Hepatocyte (in vitro differentiated cells): Measurements from ENCODE around the gene MTG2. TPM values are rescaled to one million over a fixed set of nuclear protein-coding genes. Genes with fewer than 3 reads are reported as not detected.

ENCODE experiments used
- DNase-seq: peaks from one replicate; pipeline ENCODE4 v3.0.0-alpha.2; 2016; ENCODE audit warnings: low spot score
- H2AFZ ChIP-seq: fragments of 200-600 bp; sonication (generic); 2 replicates; pipeline ENCODE4 v1.6.0; 2016; ENCODE audit warnings: antibody characterized with exemption, mild to moderate bottlenecking
- H3K27ac ChIP-seq: fragments of 200-600 bp; sonication (generic); 2 replicates; pipeline ENCODE4 v1.5.1; 2016; ENCODE audit warnings: mild to moderate bottlenecking
- H3K27me3 ChIP-seq: fragments of 200-600 bp; sonication (generic); 2 replicates; pipeline ENCODE4 v1.6.1; 2016
- H3K36me3 ChIP-seq: fragments of 200-600 bp; sonication (generic); replicated peaks from 2 replicates; pipeline ENCODE4 v1.5.1; 2016; ENCODE audit warnings: low read depth; ENCODE audit not compliant: insufficient read depth
- H3K4me1 ChIP-seq: fragments of 200-600 bp; sonication (generic); 2 replicates; pipeline ENCODE4 v1.5.1; 2016; ENCODE audit warnings: mild to moderate bottlenecking, moderate library complexity; ENCODE audit not compliant: insufficient read depth
- H3K4me2 ChIP-seq: fragments of 200-600 bp; sonication (generic); 2 replicates; pipeline ENCODE4 v1.6.0; 2016
- H3K4me3 ChIP-seq: fragments of 200-600 bp; sonication (generic); 2 replicates; pipeline ENCODE4 v1.5.1; 2016; ENCODE audit warnings: mild to moderate bottlenecking
- H3K79me2 ChIP-seq: fragments of 200-600 bp; sonication (generic); 2 replicates; pipeline ENCODE4 v1.6.0; 2017; ENCODE audit warnings: mild to moderate bottlenecking
- H3K9me2 ChIP-seq: fragments of 200-600 bp; sonication (generic); replicated peaks from 2 replicates; pipeline ENCODE4 v1.6.0; 2017; ENCODE audit warnings: mild to moderate bottlenecking; ENCODE audit not compliant: insufficient read depth
- H3K9me3 ChIP-seq: fragments of 200-600 bp; sonication (generic); 2 replicates; pipeline ENCODE4 v1.5.1; 2016; ENCODE audit warnings: low read depth, mild to moderate bottlenecking
- H4K20me1 ChIP-seq: fragments of 200-600 bp; sonication (generic); 2 replicates; pipeline ENCODE4 v1.6.0; 2016; ENCODE audit warnings: mild to moderate bottlenecking; ENCODE audit not compliant: insufficient read depth, poor library complexity, severe bottlenecking
- EZH2 ChIP-seq: fragments of 200-600 bp; sonication (generic); IDR thresholded peaks from 2 replicates; pipeline ENCODE4 v1.6.1; 2016; ENCODE audit warnings: antibody characterized with exemption, mild to moderate bottlenecking, borderline replicate concordance
- EZH2phosphoT487 ChIP-seq: fragments of 200-600 bp; sonication (generic); IDR thresholded peaks from one replicate; pipeline ENCODE4 v1.6.1; 2018; ENCODE audit warnings: antibody characterized with exemption, mild to moderate bottlenecking, low read depth, moderate library complexity; ENCODE audit not compliant: unreplicated experiment, severe bottlenecking
- WGBS: methylation state at CpG from one replicate; pipeline ENCODE4 v1.1.6; 2016; ENCODE audit warnings: low lambda C conversion rate; ENCODE audit errors: missing lambda C conversion rate; 5-methylcytosine and 5-hydroxymethylcytosine counted together
- polyA plus RNA-seq: library from polyadenylated mRNA; unstranded; fragments of >200 nt; fragmentation: Nextera tagmentation; extraction: Ambion mirVana; gene quantifications from 2 replicates; pipeline ENCODE4 v1.2.1, GENCODE V29; 2016
- total RNA-seq: library from RNA; depleted of rRNA; stranded (reverse); fragments of >200 nt; gene quantifications from 2 replicates; pipeline ENCODE4 v1.2.3, GENCODE V29; 2014
- TF ChIP-seq, protein P1 (sequence below): fragments of 200-600 bp; sonication (generic); IDR thresholded peaks from 2 replicates; pipeline ENCODE4 v1.5.1; 2016; ENCODE audit warnings: antibody characterized with exemption, mild to moderate bottlenecking; ENCODE audit not compliant: poor library complexity

MTG2 gene
- total and polyA plus RNA-seq, 2 experiments from 2014 or later, result 18.4 to 26.7 TPM

DNA sequence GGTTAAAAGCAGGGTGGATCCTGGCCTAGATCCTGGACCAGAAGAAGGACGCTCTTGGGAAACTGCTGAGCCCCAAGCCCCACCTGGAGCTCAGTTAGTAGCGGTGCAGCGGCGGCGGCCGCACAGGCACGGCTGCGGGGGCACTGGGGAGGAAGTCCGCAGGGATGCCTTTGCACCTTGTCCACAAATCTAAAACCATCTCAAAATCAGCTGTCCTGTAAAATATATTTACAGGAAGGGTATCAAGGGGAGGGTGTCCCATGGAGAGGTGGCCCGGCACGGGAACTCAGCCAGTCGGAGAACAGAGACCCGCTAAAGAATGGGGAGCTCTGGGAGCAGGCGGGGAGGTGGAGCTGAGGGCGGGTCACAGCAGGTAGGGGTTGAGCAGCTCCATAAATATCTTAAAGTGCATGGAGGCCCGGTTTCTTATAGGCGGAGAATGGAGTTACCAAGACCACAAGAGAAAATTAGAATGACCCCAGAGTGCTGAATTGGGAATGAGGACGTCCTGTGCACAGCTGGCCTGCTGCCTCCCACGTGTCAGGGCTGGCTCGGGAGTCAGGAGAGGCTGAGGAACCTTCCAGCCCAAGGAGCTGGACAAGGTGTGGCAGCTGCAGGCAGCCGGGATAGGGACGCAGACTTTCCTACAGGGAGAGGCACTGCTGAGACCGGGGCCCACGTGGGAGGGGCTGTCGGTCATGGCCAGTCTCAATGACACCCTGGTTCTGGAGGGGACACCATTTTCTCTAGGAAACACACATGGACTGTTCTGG lies 8.0 kb downstream of the MTG2 start:
- Histone ChIP-seq H3K4me2 (no peak overlapping the region), H3K4me1 (peaks cover 3% of the 10 kb centered on the region), H3K9me3 (no peaks in the 10 kb centered on the region), H3K27ac (no peak overlapping the region), H3K4me3 (no peak overlapping the region), H3K36me3 (no peaks in the 10 kb centered on the region), H3K79me2 (peaks cover 46% of the 10 kb centered on the region), H3K27me3 (no peaks in the 10 kb centered on the region), H4K20me1 (no peaks in the 10 kb centered on the region), H3K9me2 (no peaks in the 10 kb centered on the region), H2AFZ (no peak overlapping the region)
- 95% methylated on average over 25 of the region's 25 CpGs for WGBS
- DNase-seq, result no peak
- TF ChIP-seq, protein P1, sequence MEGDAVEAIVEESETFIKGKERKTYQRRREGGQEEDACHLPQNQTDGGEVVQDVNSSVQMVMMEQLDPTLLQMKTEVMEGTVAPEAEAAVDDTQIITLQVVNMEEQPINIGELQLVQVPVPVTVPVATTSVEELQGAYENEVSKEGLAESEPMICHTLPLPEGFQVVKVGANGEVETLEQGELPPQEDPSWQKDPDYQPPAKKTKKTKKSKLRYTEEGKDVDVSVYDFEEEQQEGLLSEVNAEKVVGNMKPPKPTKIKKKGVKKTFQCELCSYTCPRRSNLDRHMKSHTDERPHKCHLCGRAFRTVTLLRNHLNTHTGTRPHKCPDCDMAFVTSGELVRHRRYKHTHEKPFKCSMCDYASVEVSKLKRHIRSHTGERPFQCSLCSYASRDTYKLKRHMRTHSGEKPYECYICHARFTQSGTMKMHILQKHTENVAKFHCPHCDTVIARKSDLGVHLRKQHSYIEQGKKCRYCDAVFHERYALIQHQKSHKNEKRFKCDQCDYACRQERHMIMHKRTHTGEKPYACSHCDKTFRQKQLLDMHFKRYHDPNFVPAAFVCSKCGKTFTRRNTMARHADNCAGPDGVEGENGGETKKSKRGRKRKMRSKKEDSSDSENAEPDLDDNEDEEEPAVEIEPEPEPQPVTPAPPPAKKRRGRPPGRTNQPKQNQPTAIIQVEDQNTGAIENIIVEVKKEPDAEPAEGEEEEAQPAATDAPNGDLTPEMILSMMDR, result no peak
- TF ChIP-seq EZH2 (no peak), EZH2phosphoT487 (no peak)

DNA sequence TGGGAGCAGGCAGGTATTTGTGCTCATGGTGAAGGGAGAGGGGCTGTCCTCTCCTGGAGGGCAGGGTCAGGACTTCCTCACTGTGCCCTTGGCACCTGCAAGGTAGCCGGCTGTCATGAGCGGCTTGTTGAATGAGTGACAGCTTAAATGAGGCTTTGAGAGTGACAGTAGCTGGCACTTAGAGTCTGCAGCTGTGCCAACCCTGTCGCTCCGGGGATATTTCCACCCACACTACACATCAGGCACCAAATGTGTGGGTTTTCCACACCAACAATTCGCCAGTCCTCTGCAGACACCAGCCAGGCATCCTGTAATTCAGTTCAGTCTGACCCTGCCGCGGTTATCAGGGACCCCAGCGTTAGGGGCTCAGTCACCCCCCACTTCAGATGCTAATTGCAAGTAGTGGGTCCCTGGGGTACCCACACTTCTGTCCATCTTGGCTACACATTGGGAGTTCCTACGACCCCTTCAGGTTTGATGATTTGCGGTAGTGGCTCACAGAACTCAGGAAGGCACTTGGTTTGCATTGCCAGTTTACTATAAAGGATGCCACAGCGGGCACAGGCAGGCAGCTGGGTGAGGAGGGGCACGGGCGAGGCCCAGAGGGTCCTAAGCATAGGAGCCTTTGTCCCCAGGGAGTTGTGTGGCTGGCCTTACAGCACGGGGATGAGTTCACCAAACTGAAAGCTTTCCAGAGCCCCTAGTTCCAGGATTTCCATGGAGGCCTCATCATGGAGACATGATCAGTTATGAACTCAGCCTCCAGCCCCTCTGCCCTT lies 9.1 kb downstream of the MTG2 start:
- no peak overlapping the region for H2AFZ ChIP-seq

DNA sequence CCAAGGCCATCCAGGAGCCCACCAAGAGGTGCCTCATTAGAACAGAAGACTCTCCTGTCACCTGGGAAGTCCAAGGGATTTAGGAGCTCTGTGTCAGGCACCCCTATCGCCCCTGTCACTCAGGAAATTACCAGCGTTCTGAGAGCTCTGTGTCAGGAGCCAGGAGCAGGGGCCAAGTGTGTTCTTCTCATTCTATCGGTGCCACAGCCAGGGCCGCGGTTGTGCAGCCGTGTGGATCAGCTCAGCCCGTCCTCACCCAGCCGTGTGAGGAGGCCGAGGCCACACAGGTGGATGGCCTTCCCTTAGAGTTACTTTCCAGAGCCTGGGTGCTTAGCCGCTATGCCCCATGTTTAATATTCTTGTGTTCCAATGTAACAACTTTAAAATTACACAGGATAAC lies 9.8 kb downstream of the MTG2 start:
- no peaks in the 10 kb centered on the region for H3K27me3 ChIP-seq
- H3K79me2 ChIP-seq, result peaks cover 31% of the 10 kb centered on the region
- no peaks in the 10 kb centered on the region for H4K20me1 ChIP-seq
- TF ChIP-seq EZH2 (no peak), EZH2phosphoT487 (no peak)
- TF ChIP-seq, protein P1, result no peak
- H3K4me2 ChIP-seq, result no peak overlapping the region
- H2AFZ ChIP-seq, result no peak overlapping the region
- H3K4me1 ChIP-seq, result no peaks in the 10 kb centered on the region
- H3K36me3 ChIP-seq, result no peaks in the 10 kb centered on the region
- 94% methylated on average over 10 of the region's 10 CpGs for whole genome bisulfite sequencing
- no peaks in the 10 kb centered on the region for H3K9me3 ChIP-seq
- H3K9me2 ChIP-seq, result no peaks in the 10 kb centered on the region
- H3K4me3 ChIP-seq, result no peak overlapping the region
- DNase-seq, result no peak
- no peak overlapping the region for H3K27ac ChIP-seq

More for the DNA sequence above, 9.1 kb downstream of the MTG2 start:
- Histone ChIP-seq H3K27me3 (no peaks in the 10 kb centered on the region), H3K4me2 (no peak overlapping the region), H3K9me3 (no peaks in the 10 kb centered on the region), H3K4me1 (peaks cover 1% of the 10 kb centered on the region), H4K20me1 (no peaks in the 10 kb centered on the region), H3K4me3 (no peak overlapping the region), H3K27ac (no peak overlapping the region), H3K36me3 (no peaks in the 10 kb centered on the region), H3K79me2 (peaks cover 36% of the 10 kb centered on the region), H3K9me2 (no peaks in the 10 kb centered on the region)
- no peak for DNase-seq
- WGBS, result 95% methylated on average over 14 of the region's 14 CpGs
- TF ChIP-seq, protein P1, result no peak
- TF ChIP-seq EZH2phosphoT487 (no peak), EZH2 (no peak)
